NB4 (cell line): ENCODE measurements around the gene PROM1.

Source experiments
- CTCF ChIP-seq: IDR thresholded peaks from one replicate; pipeline ENCODE4 v1.5.1; 2012; ENCODE audit warnings: low read depth, low read length
- MYC ChIP-seq: IDR thresholded peaks from 2 replicates; pipeline ENCODE4 v1.6.1; 2011; ENCODE audit warnings: low read depth, low read length

- TF ChIP-seq CTCF (no peak), MYC (no peak)
Measured at GRCh38 chr4:15971068-15971801, 112.6 kb downstream of the PROM1 start.
